Stomach smooth muscle (tissue), 2 donors: ENCODE results near the gene GMNN.
"Not testable (repeated sequence)": the region's sequence is repeated elsewhere in the genome, so short reads cannot be mapped to it uniquely, and the experiment has no call there.

Experiments
- H3K27ac ChIP-seq: one replicate; pipeline ENCODE4 v1.7.0; 2013; ENCODE audit warnings: mild to moderate bottlenecking, low read length, inconsistent platforms
- H3K27me3 ChIP-seq, 2 donors: one replicate each; pipeline ENCODE4 v1.7.0; 2013; ENCODE audit warnings: low read length in 2 of 2; ENCODE audit not compliant: insufficient read depth in 2 of 2, control insufficient read depth in 1 of 2
- H3K36me3 ChIP-seq, 2 donors: one replicate each; pipeline ENCODE4 v1.7.0; 2013; ENCODE audit warnings: low read length in 2 of 2; ENCODE audit not compliant: control insufficient read depth in 2 of 2, insufficient read depth in 2 of 2
- H3K4me1 ChIP-seq: one replicate; pipeline ENCODE4 v1.7.0; 2013; ENCODE audit warnings: low read length; ENCODE audit not compliant: control insufficient read depth, insufficient read depth
- H3K4me3 ChIP-seq, 2 donors: one replicate each; pipeline ENCODE4 v1.7.0; 2013; ENCODE audit warnings: low read length in 2 of 2
- H3K9ac ChIP-seq, 2 donors: one replicate each; pipeline ENCODE4 v1.7.0; 2013; ENCODE audit warnings: low read length in 2 of 2, mild to moderate bottlenecking in 1 of 2
- H3K9me3 ChIP-seq, 2 donors: one replicate each; pipeline ENCODE4 v1.7.0; 2013; ENCODE audit warnings: low read length in 2 of 2; ENCODE audit not compliant: control insufficient read depth in 2 of 2
- donor health status: healthy.
- donor health status: Pancreatic carcinoma.

GMNN gene

GRCh38 chr6:24774696-24775519 lies at the start of gene GMNN:
TSS of gene GMNN (plus strand) at chr6:24774937. CDS start at chr6:24777247, 2,310 bp downstream.
- Histone ChIP-seq H3K36me3 (no peaks in the 10 kb centered on the region), H3K27me3 (no peaks in the 10 kb centered on the region), H3K4me3 (peak within 1 kb of the TSS; percentile 100), H3K9me3 (no peaks in the 10 kb centered on the region), H3K27ac (peak within 1 kb of the TSS; percentile 85), H3K9ac (peak within 1 kb of the TSS; percentile 82 to 90), H3K4me1 (peaks cover 3% of the 10 kb centered on the region)

- H3K27me3 ChIP-seq, H3K27ac ChIP-seq, H3K4me3 ChIP-seq, H3K36me3 ChIP-seq, H3K9ac ChIP-seq, H3K4me1 ChIP-seq, H3K9me3 ChIP-seq: not testable (repeated sequence)
These were observed 44.1 kb upstream of the GMNN start for GRCh38 chr6:24730653-24731052.

DNA sequence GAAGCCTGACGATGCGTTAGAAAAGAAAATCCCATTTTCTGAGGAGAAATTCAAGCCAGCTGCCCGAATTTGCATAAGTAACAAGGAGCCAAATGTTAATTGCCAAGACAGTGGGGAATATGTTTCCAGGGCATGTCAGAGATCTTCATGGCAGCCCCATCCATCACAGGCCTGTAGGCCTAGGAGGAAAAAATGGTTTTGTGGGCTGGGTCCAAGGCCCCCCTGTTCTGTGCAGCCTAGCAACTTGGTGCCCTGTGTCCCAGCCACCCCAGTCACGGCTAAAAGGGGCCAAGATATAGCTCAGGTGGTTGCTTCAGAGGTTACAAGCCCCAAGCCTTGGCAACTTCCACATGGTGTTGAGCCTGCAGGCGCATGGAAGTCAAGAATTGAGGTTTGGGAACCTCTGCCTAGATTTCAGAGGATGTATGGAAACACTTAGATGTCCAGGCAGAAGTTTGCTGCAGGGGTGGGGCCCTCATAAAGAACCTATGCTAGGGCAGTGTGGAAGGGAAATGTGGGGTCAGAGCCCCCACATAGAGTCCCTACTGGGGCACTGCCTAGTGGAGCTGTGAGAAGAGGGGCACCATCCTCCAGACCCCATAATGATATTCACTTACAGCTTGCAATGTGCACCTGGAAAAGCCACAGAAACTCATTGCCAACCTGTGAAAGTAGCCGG lies 43.1 kb upstream of the GMNN start:
- H3K9ac ChIP-seq, H3K27me3 ChIP-seq, H3K27ac ChIP-seq, H3K4me1 ChIP-seq, H3K36me3 ChIP-seq, H3K4me3 ChIP-seq, H3K9me3 ChIP-seq: not testable (repeated sequence)

- Histone ChIP-seq H3K27ac (no peak overlapping the region), H3K9ac (no peak overlapping the region), H3K4me1 (no peaks in the 10 kb centered on the region), H3K9me3 (no peaks in the 10 kb centered on the region), H3K4me3 (no peak overlapping the region), H3K27me3 (no peaks in the 10 kb centered on the region), H3K36me3 (no peaks in the 10 kb centered on the region)
These were observed 40.6 kb upstream of the GMNN start for GRCh38 chr6:24734166-24734565.

DNA sequence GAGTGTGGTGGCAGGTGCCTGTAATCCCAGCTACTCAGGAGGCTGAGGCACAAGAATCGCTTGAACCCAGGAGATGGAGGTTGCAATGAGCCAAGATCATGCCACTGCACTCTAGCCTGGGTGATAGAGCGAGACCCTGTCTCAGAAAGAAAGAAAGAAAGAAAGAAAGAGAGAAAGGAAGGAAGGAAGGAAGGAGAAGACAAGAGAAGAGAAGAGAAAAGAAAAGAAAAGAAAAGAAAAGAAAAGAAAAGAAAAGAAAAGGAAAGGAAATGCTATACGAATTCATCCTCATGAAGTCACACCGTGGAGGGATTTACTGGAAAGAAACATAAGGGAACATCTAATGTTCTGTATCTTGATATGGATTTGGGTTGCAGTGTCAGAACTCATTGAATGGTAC lies 40.0 kb upstream of the GMNN start:
- not testable (repeated sequence) for H3K27ac ChIP-seq, H3K4me1 ChIP-seq, H3K27me3 ChIP-seq

DNA sequence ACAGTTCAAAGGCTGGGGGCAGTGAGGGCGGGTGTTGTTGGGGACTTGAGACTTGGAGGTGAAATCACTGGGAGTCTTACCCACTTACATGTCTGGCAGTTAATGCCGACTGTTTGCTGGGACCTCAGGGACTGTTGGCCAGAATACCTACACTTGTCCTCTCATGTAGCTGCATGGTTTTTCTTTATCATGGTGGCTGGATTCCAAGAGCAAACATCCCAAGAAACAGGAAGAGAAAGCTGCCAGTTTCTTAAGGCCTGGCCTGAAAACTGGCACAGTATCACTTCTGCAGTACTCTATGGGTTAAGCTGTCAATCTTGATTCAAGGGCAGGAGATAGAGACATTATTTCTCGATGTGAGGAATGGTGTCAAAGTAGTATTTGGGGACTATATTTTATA lies 36.0 kb upstream of the GMNN start:
- H3K4me1 ChIP-seq = no peaks in the 10 kb centered on the region
- no peaks in the 10 kb centered on the region for H3K36me3 ChIP-seq
- no peaks in the 10 kb centered on the region for H3K9me3 ChIP-seq

More for the DNA sequence above, 40.0 kb upstream of the GMNN start:
- H3K4me3 ChIP-seq, H3K9me3 ChIP-seq, H3K36me3 ChIP-seq, H3K9ac ChIP-seq: not testable (repeated sequence)

DNA sequence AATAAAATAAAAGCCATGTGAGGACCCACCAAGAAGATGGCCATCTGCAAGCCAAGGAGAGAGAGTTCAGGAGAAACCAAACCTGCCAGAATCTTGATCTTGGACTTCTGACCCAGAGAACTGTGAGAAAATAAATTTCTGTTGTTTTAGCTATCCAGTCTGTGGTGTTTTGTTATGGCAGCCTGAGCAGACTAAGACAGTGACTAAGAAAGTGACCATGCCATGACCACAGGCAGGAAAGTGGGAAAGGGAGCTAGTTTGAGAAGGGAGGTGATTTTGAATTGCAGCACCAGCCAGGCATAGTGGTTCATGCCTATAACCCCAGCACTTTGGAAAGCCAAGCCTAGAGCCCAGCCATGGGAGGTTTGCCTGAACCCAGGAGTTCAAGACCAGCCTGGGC lies 33.9 kb upstream of the GMNN start:
- H3K36me3 ChIP-seq = no peaks in the 10 kb centered on the region
- H3K4me1 ChIP-seq = no peaks in the 10 kb centered on the region
- H3K9ac ChIP-seq = no peak overlapping the region
- no peaks in the 10 kb centered on the region for H3K27me3 ChIP-seq
- no peak overlapping the region for H3K27ac ChIP-seq
- H3K9me3 ChIP-seq = no peaks in the 10 kb centered on the region
- no peak overlapping the region for H3K4me3 ChIP-seq

More for the DNA sequence above, 36.0 kb upstream of the GMNN start:
- Histone ChIP-seq H3K4me3 (no peak overlapping the region), H3K27me3 (no peaks in the 10 kb centered on the region), H3K9ac (no peak overlapping the region), H3K27ac (no peak overlapping the region)

- no peak overlapping the region for H3K9ac ChIP-seq
- no peaks in the 10 kb centered on the region for H3K4me1 ChIP-seq
- H3K27ac ChIP-seq = no peak overlapping the region
- H3K4me3 ChIP-seq = no peak overlapping the region
- H3K9me3 ChIP-seq = no peaks in the 10 kb centered on the region
- H3K27me3 ChIP-seq = no peaks in the 10 kb centered on the region
- H3K36me3 ChIP-seq = no peaks in the 10 kb centered on the region
These were observed 32.5 kb upstream of the GMNN start for GRCh38 chr6:24742216-24742738.

DNA sequence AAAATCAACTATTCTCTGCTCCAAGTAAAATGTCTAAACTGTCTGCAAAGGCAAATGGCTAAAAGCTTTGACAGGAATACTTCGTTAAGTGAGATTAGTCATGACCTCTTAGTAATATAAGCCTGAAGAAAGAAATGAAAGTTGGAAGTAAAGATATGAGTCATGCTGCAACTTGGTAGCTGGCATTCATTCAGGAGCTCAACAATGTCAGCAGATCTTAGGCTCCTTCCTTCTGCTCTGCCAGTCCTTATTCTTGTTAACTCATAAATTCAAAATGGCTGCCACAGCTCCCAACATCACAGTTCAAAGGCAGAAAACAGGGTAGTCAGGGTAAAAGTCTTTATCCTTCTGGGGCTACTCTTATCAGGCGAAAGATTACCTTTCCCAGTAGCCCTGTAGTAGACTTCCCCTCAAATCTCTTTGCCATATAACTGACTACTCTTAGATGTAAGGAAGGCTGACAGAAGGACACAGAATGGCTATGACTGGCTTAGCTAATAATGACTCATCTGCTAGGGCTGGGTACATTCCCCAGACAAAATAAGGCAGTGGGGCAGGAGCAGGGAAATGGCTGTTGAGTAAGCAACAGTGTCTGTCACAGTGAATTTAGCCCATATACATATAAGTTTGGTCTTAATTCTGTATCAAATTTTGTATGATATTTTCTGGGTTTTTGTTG lies 31.3 kb upstream of the GMNN start:
- Histone ChIP-seq H3K27ac (no peak overlapping the region), H3K4me1 (no peaks in the 10 kb centered on the region), H3K4me3 (no peak overlapping the region), H3K27me3 (no peaks in the 10 kb centered on the region), H3K36me3 (no peaks in the 10 kb centered on the region), H3K9ac (no peak overlapping the region), H3K9me3 (no peaks in the 10 kb centered on the region)

DNA sequence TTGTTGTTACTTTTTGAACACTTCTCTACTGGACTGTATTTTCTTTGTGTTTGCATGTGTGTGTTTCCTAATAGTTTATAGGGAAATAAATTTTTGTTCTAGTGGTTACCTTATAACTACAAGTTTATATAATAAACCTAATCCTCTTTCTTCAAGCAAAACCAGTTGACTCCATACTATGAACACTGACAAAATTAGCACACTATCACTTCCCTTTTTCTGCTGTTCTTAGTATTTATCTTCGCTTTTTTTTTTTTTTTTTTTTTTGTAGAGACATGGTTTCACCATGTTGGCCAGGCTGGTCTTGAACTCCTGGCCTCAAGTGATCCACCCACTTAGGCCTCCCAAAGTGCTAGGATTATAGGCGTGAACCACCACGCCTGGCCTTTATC lies 30.8 kb upstream of the GMNN start:
- Histone ChIP-seq H3K9me3 (no peaks in the 10 kb centered on the region), H3K27ac (no peak overlapping the region), H3K4me1 (no peaks in the 10 kb centered on the region), H3K36me3 (no peaks in the 10 kb centered on the region), H3K27me3 (no peaks in the 10 kb centered on the region), H3K9ac (no peak overlapping the region), H3K4me3 (no peak overlapping the region)
